GM18873 (cell line): ENCODE data around the gene TCF7L2.

Experiments
- ATAC-seq: cut with Tn5 transposase; IDR thresholded peaks from one replicate; pipeline ENCODE4 v1.9.1; 2021; ENCODE audit warnings: mild to moderate bottlenecking, moderate library complexity, moderate number of reproducible peaks; ENCODE audit not compliant: unreplicated experiment, low FRiP score

The TCF7L2 gene

GRCh38 chr10:113165673-113166072 lies 215.6 kb downstream of the TCF7L2 start:
- ATAC-seq: no peak

GRCh38 chr10:113167702-113168101 lies 217.7 kb downstream of the TCF7L2 start:
- no peak for ATAC-seq

GRCh38 chr10:113168584-113168983 lies 218.5 kb downstream of the TCF7L2 start:
- no peak for ATAC-seq

GRCh38 chr10:113169111-113169510 lies 219.1 kb downstream of the TCF7L2 start:
- ATAC-seq: no peak

- no peak for ATAC-seq
Measured at GRCh38 chr10:113169853-113170460, 219.9 kb downstream of the TCF7L2 start.

- ATAC-seq: no peak
Measured at GRCh38 chr10:113171662-113172061, 221.6 kb downstream of the TCF7L2 start.

- no peak for ATAC-seq
Measured at GRCh38 chr10:113175176-113175575, 225.1 kb downstream of the TCF7L2 start.

- ATAC-seq: no peak
Measured at GRCh38 chr10:113175756-113176651, 226.0 kb downstream of the TCF7L2 start.

GRCh38 chr10:113176652-113177155 lies 226.7 kb downstream of the TCF7L2 start:
- ATAC-seq: no peak

GRCh38 chr10:113177156-113177935 lies 227.3 kb downstream of the TCF7L2 start:
- no peak for ATAC-seq

- no peak for ATAC-seq
Measured at GRCh38 chr10:113177936-113178335, 227.9 kb downstream of the TCF7L2 start.

- no peak for ATAC-seq
Measured at GRCh38 chr10:113178771-113179170, 228.7 kb downstream of the TCF7L2 start.

GRCh38 chr10:113179265-113179664 lies 229.2 kb downstream of the TCF7L2 start:
- no peak for ATAC-seq

GRCh38 chr10:113179966-113180365 lies 229.9 kb downstream of the TCF7L2 start:
- no peak for ATAC-seq

- no peak for ATAC-seq
Measured at GRCh38 chr10:113180401-113181154, 230.5 kb downstream of the TCF7L2 start.

GRCh38 chr10:113182154-113182553 lies 232.1 kb downstream of the TCF7L2 start:
- no peak for ATAC-seq

GRCh38 chr10:113183573-113183972 lies 233.5 kb downstream of the TCF7L2 start:
- ATAC-seq: no peak

GRCh38 chr10:113187063-113187777 lies 237.2 kb downstream of the TCF7L2 start:
- ATAC-seq: no peak

- ATAC-seq: no peak
Measured at GRCh38 chr10:113199459-113199858, 249.4 kb downstream of the TCF7L2 start.

- no peak for ATAC-seq
Measured at GRCh38 chr10:113202011-113202410, 252.0 kb downstream of the TCF7L2 start.
